ENCODE results near the gene IFNL1. TPM values are rescaled to one million over a fixed set of nuclear protein-coding genes. Genes with fewer than 3 reads are reported as not detected.

The IFNL1 gene
- total RNA-seq, 1 donor from 2014 or later, result not detected

DNA sequence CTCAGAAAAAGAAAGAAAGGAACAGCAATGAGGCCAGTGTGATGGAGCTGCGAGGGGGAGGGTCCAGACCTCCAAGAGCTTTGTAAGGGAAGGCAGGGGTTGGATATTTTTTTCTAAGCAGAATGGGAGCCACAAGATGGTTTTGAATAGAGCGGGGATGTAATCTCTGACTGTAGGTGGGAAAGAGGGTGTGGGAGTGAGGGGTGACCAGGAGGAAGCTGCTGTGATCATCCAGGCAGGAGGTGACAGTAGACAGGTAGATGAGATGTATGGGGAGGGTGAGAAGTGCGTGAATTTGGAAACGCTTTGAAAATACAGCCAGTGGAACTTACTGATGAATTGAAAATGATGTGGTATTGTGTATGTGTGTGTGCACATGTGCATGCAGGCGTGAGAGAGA is 20.6 kb upstream of the IFNL1 start:
- Histone ChIP-seq H3K27me3 (no peaks in the 10 kb centered on the region), H3K4me3 (no peak overlapping the region), H3K27ac (no peak overlapping the region), H3K9me3 (no peaks in the 10 kb centered on the region), H3K4me1 (no peaks in the 10 kb centered on the region), H3K36me3 (no peaks in the 10 kb centered on the region)
- DNase-seq (ENCODE audit: extremely low spot score in 2 of 2), result no peak
- intact Hi-C loops (cut with DNase I), result no loop called here
- TF ChIP-seq POLR2AphosphoS5 (IDR thresholded peaks at IDR 0.05; ENCODE audit: insufficient read depth in 1 of 2, low read depth in 1 of 2) (no peak), POLR2A (IDR thresholded peaks at IDR 0.05) (no peak)
- TF ChIP-seq, protein P1, sequence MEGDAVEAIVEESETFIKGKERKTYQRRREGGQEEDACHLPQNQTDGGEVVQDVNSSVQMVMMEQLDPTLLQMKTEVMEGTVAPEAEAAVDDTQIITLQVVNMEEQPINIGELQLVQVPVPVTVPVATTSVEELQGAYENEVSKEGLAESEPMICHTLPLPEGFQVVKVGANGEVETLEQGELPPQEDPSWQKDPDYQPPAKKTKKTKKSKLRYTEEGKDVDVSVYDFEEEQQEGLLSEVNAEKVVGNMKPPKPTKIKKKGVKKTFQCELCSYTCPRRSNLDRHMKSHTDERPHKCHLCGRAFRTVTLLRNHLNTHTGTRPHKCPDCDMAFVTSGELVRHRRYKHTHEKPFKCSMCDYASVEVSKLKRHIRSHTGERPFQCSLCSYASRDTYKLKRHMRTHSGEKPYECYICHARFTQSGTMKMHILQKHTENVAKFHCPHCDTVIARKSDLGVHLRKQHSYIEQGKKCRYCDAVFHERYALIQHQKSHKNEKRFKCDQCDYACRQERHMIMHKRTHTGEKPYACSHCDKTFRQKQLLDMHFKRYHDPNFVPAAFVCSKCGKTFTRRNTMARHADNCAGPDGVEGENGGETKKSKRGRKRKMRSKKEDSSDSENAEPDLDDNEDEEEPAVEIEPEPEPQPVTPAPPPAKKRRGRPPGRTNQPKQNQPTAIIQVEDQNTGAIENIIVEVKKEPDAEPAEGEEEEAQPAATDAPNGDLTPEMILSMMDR (IDR thresholded peaks at IDR 0.05), result no peak

DNA sequence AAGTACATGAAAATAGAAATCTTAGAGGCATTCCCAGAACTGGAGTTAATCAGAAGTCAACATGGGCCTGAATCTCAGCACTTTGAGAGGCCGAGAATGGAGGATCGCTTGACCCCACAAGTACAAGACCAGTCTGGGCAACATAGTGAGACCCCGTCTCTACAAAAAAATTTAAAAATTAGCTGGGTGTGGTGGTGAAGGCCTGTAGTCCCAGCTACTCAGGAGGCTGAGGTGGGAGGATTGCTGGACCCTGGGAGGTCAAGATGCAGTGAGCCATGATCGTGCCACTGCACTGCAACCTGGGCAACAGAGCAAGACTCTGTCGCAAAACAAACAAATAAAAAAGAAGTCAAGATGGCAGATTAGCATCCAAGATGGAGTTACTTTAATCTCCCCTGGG is 19.5 kb upstream of the IFNL1 start:
- intact Hi-C loops (cut with DNase I), result no loop called here
- Histone ChIP-seq H3K36me3 (no peaks in the 10 kb centered on the region), H3K4me3 (no peak overlapping the region), H3K27me3 (no peaks in the 10 kb centered on the region), H3K9me3 (no peaks in the 10 kb centered on the region), H3K4me1 (no peaks in the 10 kb centered on the region), H3K27ac (no peak overlapping the region)
- TF ChIP-seq POLR2AphosphoS5 (IDR thresholded peaks at IDR 0.05; ENCODE audit: insufficient read depth in 1 of 2, low read depth in 1 of 2) (no peak), POLR2A (IDR thresholded peaks at IDR 0.05) (no peak)
- TF ChIP-seq, protein P1 (IDR thresholded peaks at IDR 0.05), result no peak
- DNase-seq (ENCODE audit: extremely low spot score in 2 of 2), result no peak

DNA sequence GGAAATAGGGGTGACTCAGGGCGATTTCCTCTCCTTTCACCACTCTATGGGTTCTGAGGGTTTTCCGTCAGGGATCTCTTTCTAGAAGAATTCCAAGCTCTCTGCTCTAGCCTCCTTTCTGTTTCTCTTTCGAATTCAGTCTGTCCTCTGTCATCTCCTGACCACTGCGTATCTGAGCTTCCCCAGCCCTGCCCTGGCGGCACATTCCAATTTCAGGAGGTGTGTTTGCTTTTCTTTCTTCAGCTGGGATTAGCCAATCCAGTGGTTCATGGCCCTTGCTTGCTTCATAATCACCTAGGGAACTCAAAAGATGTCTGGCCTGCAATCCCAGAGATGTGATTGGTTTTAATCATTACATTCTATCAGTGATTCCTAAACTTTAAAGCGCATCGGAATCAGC is 18.6 kb upstream of the IFNL1 start:
- TF ChIP-seq POLR2A (IDR thresholded peaks at IDR 0.05) (no peak), POLR2AphosphoS5 (IDR thresholded peaks at IDR 0.05; ENCODE audit: insufficient read depth in 1 of 2, low read depth in 1 of 2) (no peak)
- TF ChIP-seq, protein P1 (IDR thresholded peaks at IDR 0.05), result no peak
- Histone ChIP-seq H3K27me3 (no peaks in the 10 kb centered on the region), H3K9me3 (no peaks in the 10 kb centered on the region), H3K4me3 (no peak overlapping the region), H3K36me3 (no peaks in the 10 kb centered on the region), H3K27ac (no peak overlapping the region), H3K4me1 (no peaks in the 10 kb centered on the region)
- DNase-seq (ENCODE audit: extremely low spot score in 2 of 2), result no peak
- intact Hi-C loops (cut with DNase I), result no loop called here

DNA sequence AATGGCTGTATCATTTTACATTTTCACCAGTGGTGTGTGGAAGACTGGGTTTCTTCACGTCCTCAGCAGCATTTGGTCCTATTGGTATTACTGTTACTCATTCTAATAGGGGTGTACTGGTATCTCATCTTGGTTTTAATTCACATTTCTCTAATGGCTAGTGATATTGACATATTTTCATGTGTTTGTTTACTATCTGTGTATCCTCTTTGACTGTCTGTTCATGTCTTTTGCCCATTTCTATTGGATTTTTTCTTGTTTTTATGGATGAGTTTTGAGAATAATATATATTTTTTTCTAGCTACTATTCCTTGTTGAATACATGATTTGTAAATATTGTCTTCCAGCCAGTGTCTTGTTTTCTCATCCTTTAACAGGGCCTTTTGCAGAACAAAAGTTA is 14.2 kb upstream of the IFNL1 start:
- intact Hi-C loops (cut with DNase I), result no loop called here
- H3K9me3 ChIP-seq, result peaks cover 4% of the 10 kb centered on the region
- no peak for TF ChIP-seq POLR2AphosphoS5 (IDR thresholded peaks at IDR 0.05; ENCODE audit: insufficient read depth in 1 of 2, low read depth in 1 of 2)
- TF ChIP-seq POLR2A (IDR thresholded peaks at IDR 0.05), result no peak
- TF ChIP-seq, protein P1 (IDR thresholded peaks at IDR 0.05), result no peak
- no peak overlapping the region for H3K27ac ChIP-seq
- H3K4me1 ChIP-seq, result no peaks in the 10 kb centered on the region
- no peak for DNase-seq (ENCODE audit: extremely low spot score in 2 of 2)
- H3K36me3 ChIP-seq, result no peaks in the 10 kb centered on the region
- H3K27me3 ChIP-seq, result no peaks in the 10 kb centered on the region
- no peak overlapping the region for H3K4me3 ChIP-seq

DNA sequence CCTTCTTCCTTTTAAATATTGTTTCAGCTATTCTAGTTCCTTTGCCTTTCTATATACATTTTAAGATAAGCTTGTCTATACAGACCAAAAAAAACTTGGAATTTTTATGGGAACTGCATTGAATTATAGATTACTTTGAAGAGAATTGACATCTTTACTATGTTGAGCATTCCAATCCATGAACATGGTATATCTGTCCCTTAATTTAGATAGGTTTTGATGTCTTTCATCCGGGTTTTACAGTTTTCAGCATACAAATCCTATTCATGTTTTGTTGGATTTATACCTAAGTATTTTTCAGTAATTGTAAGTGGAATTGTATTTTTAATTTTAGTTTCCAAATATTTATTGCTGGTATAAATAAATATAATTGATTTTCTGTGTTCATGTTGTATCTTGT is 12.2 kb upstream of the IFNL1 start:
- intact Hi-C loops (cut with DNase I), result no loop called here
- Histone ChIP-seq H3K4me1 (no peaks in the 10 kb centered on the region), H3K36me3 (no peaks in the 10 kb centered on the region), H3K4me3 (no peak overlapping the region), H3K9me3 (peaks cover 4% of the 10 kb centered on the region), H3K27ac (no peak overlapping the region), H3K27me3 (no peaks in the 10 kb centered on the region)
- no peak for TF ChIP-seq POLR2AphosphoS5 (IDR thresholded peaks at IDR 0.05; ENCODE audit: insufficient read depth in 1 of 2, low read depth in 1 of 2)
- TF ChIP-seq POLR2A (IDR thresholded peaks at IDR 0.05), result no peak
- TF ChIP-seq, protein P1 (IDR thresholded peaks at IDR 0.05), result no peak
- no peak for DNase-seq (ENCODE audit: extremely low spot score in 2 of 2)

Data from vagina (tissue), 2 donors.